ENCODE measurements around the gene GCC2. TPM values are rescaled to one million over a fixed set of nuclear protein-coding genes. Genes with fewer than 3 reads are reported as not detected.
A peak's percentile ranks its signal among the peaks of the same experiment; 100 is the strongest.

The GCC2 gene
- polyA plus RNA-seq, 1 of the 3 experiments (the other 2 are of a cell fraction) = 4.5 TPM

GRCh38 chr2:108447947-108448677 lies 894 bp upstream of the GCC2 start:
- Histone ChIP-seq H3K4me3 (ENCODE audit: low read depth in 2 of 2, low read length in 1 of 2) (peak overlapping the region; percentile 94 to 97), H3K9ac (peak overlapping the region; percentile 88), H3K9me3 (no peaks in the 10 kb centered on the region), H2AFZ (ENCODE audit: low read depth) (peak overlapping the region; percentile 45; the same call in 1 of the 2 replicates), H3K79me2 (ENCODE audit: insufficient read depth) (peaks cover 19% of the 10 kb centered on the region), H3K4me1 (ENCODE audit: control insufficient read depth in 1 of 2, insufficient read depth in 2 of 2, low read depth in 1 of 2, low read length in 1 of 2) (peaks cover 0 to 14% of the 10 kb centered on the region in 2 experiments; a peak in 2 of 4 replicates), H3K36me3 (replicated peaks in 1 of 2; ENCODE audit: control insufficient read depth in 1 of 2, insufficient read depth in 2 of 2, low read length in 1 of 2) (peaks cover 11 to 18% of the 10 kb centered on the region in 2 experiments), H3K4me2 (peak overlapping the region; percentile 81), H3K27me3 (ENCODE audit: insufficient read depth) (no peaks in the 10 kb centered on the region), H4K20me1 (ENCODE audit: insufficient read depth) (no peaks in the 10 kb centered on the region), H3K27ac (ENCODE audit: low read depth in 2 of 2, low read length in 1 of 2) (peak overlapping the region; percentile 88 to 89), H3K9me2 (no peaks in the 10 kb centered on the region), H3F3A (replicated peaks; ENCODE audit: insufficient read depth) (peaks cover 12% of the 10 kb centered on the region)
- 45% methylated on average over 19 of the region's 23 CpGs for WGBS (ENCODE audit: low lambda C conversion rate)
- no peak for DNase-seq
- ChIA-PET POLR2A (interaction anchor here (0.6 to 1.6 kb wide), 4 partner anchors 10 to 186 kb away, joined by 3 to 7 read pairs (median 4); partner anchors contain the start of genes LIMS1 and SULT1C4), CTCF (no interaction called here)
- TF ChIP-seq MEF2A (IDR thresholded peaks at IDR 0.05; ENCODE audit: borderline replicate concordance, low read depth) (no peak), TCF12 (IDR thresholded peaks at IDR 0.05) (no peak), RFX5 (IDR thresholded peaks at IDR 0.05; ENCODE audit: low read length) (no peak), EP300 (IDR thresholded peaks at IDR 0.05; ENCODE audit: borderline replicate concordance in 1 of 2, low read depth in 1 of 2, low read length in 1 of 2) (no peak), JUND (IDR thresholded peaks at IDR 0.05) (no peak), ZBTB33 (IDR thresholded peaks at IDR 0.05; ENCODE audit: borderline replicate concordance, low read depth) (no peak), POLR2AphosphoS5 (IDR thresholded peaks at IDR 0.05; ENCODE audit: low read depth, low read length) (no peak), GATA2 (CRISPR knock-in tag; IDR thresholded peaks at IDR 0.05) (no peak), ELF1 (IDR thresholded peaks at IDR 0.05) (no peak), TEAD4 (IDR thresholded peaks at IDR 0.05; ENCODE audit: borderline replicate concordance, insufficient read depth) (no peak), PBX3 (IDR thresholded peaks at IDR 0.05) (no peak), EZH2phosphoT487 (IDR thresholded peaks at IDR 0.05; ENCODE audit: borderline replicate concordance, low read depth) (no peak), CTCF (IDR thresholded peaks at IDR 0.05) (no peak), SIN3A (IDR thresholded peaks at IDR 0.05; ENCODE audit: borderline replicate concordance, low read depth, low read length) (no peak), YY1 (IDR thresholded peaks at IDR 0.05; ENCODE audit: low read depth) (no peak), TAF1 (IDR thresholded peaks at IDR 0.05; ENCODE audit: borderline replicate concordance, low read depth, low read length) (no peak)

All from SK-N-SH (cell line).